ENCODE measurements around the gene JPT2. TPM values are rescaled to one million over a fixed set of nuclear protein-coding genes. Genes with fewer than 3 reads are reported as not detected.

JPT2 gene
- total RNA-seq, 1 experiment from 2014 or later, result 113 TPM

GRCh38 chr16:1633310-1633709 is 44.8 kb upstream of the JPT2 start:
- DNase-seq (ENCODE audit: low read depth, low spot score) (no peak), ATAC-seq (no peak)
- Histone ChIP-seq H3K27ac (ENCODE audit: low read depth, low read length) (no peak overlapping the region), H3K9me2 (ENCODE audit: insufficient read depth) (no peaks in the 10 kb centered on the region), H3K27me3 (ENCODE audit: insufficient read depth, low read length) (no peaks in the 10 kb centered on the region), H3K36me3 (ENCODE audit: control insufficient read depth in 1 of 2, insufficient read depth in 2 of 2, low read length in 2 of 2) (peaks cover 19 to 34% of the 10 kb centered on the region in 2 experiments), H3K9me3 (ENCODE audit: control insufficient read depth in 1 of 2, insufficient read depth in 1 of 2, low read depth in 1 of 2, low read length in 2 of 2) (no peaks in the 10 kb centered on the region), H2AFZ (ENCODE audit: low read depth, low read length, poor library complexity, severe bottlenecking) (no peak overlapping the region), H3K4me1 (ENCODE audit: control insufficient read depth in 1 of 2, insufficient read depth in 2 of 2, low read length in 2 of 2) (no peaks in the 10 kb centered on the region), H3K4me3 (replicated peaks in 1 of 2; ENCODE audit: low read depth in 1 of 2, low read length in 2 of 2) (no peak overlapping the region), H3K9ac (ENCODE audit: low read length) (no peak overlapping the region), H3K4me2 (ENCODE audit: low read length) (no peak overlapping the region), H4K20me1 (ENCODE audit: insufficient read depth) (no peaks in the 10 kb centered on the region), H3K79me2 (ENCODE audit: insufficient read depth, low read length) (peaks cover 52% of the 10 kb centered on the region)
- ChIA-PET POLR2A (no interaction called here), RAD21 (ENCODE audit: low non-redundant PET in 1 of 2, low total read pairs in 2 of 2, uncharacterized antibody in 2 of 2, unreplicated experiment in 2 of 2) (no interaction called here), CTCF (no interaction called here)
- no TSS peak for BruUV-seq (replicated peaks)
- intact Hi-C loops (cut with micrococcal nuclease), result no loop called here
- TF ChIP-seq, protein P1, sequence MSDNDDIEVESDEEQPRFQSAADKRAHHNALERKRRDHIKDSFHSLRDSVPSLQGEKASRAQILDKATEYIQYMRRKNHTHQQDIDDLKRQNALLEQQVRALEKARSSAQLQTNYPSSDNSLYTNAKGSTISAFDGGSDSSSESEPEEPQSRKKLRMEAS (IDR thresholded peaks at IDR 0.05), result no peak
- TF ChIP-seq, protein P2, sequence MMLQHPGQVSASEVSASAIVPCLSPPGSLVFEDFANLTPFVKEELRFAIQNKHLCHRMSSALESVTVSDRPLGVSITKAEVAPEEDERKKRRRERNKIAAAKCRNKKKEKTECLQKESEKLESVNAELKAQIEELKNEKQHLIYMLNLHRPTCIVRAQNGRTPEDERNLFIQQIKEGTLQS (IDR thresholded peaks at IDR 0.05), result no peak
- no peak for TF ChIP-seq EZH2 (IDR thresholded peaks at IDR 0.05)
- no peak for TF ChIP-seq ELF1 (IDR thresholded peaks at IDR 0.05; ENCODE audit: borderline replicate concordance, low read depth)
- TF ChIP-seq, protein P3, sequence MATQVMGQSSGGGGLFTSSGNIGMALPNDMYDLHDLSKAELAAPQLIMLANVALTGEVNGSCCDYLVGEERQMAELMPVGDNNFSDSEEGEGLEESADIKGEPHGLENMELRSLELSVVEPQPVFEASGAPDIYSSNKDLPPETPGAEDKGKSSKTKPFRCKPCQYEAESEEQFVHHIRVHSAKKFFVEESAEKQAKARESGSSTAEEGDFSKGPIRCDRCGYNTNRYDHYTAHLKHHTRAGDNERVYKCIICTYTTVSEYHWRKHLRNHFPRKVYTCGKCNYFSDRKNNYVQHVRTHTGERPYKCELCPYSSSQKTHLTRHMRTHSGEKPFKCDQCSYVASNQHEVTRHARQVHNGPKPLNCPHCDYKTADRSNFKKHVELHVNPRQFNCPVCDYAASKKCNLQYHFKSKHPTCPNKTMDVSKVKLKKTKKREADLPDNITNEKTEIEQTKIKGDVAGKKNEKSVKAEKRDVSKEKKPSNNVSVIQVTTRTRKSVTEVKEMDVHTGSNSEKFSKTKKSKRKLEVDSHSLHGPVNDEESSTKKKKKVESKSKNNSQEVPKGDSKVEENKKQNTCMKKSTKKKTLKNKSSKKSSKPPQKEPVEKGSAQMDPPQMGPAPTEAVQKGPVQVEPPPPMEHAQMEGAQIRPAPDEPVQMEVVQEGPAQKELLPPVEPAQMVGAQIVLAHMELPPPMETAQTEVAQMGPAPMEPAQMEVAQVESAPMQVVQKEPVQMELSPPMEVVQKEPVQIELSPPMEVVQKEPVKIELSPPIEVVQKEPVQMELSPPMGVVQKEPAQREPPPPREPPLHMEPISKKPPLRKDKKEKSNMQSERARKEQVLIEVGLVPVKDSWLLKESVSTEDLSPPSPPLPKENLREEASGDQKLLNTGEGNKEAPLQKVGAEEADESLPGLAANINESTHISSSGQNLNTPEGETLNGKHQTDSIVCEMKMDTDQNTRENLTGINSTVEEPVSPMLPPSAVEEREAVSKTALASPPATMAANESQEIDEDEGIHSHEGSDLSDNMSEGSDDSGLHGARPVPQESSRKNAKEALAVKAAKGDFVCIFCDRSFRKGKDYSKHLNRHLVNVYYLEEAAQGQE (IDR thresholded peaks at IDR 0.05; ENCODE audit: low read depth), result no peak
- no peak for TF ChIP-seq SP1 (IDR thresholded peaks at IDR 0.05; ENCODE audit: low read depth)
- no peak for TF ChIP-seq ZNF274 (IDR thresholded peaks at IDR 0.05; ENCODE audit: low read depth, low read length)
- TF ChIP-seq POLR2A (IDR thresholded peaks at IDR 0.05; ENCODE audit: borderline replicate concordance, extremely low read depth, insufficient read depth, insufficient read length), result no peak
- no peak for TF ChIP-seq SRF (IDR thresholded peaks at IDR 0.05; ENCODE audit: low read depth)
- TF ChIP-seq EZH2phosphoT487 (IDR thresholded peaks at IDR 0.05; ENCODE audit: borderline replicate concordance), result no peak
- no peak for TF ChIP-seq TCF7L2 (IDR thresholded peaks at IDR 0.05; ENCODE audit: borderline replicate concordance, extremely low read depth, insufficient read depth, insufficient read length)
- TF ChIP-seq CEBPB (IDR thresholded peaks at IDR 0.05; ENCODE audit: low read depth), result no peak
- no peak for TF ChIP-seq FOSL1 (IDR thresholded peaks at IDR 0.05; ENCODE audit: low read depth)
- no peak for TF ChIP-seq RAD21 (IDR thresholded peaks at IDR 0.05; ENCODE audit: low read depth)
- TF ChIP-seq CBX3 (IDR thresholded peaks at IDR 0.05; ENCODE audit: low read depth), result no peak
- TF ChIP-seq, protein P4, sequence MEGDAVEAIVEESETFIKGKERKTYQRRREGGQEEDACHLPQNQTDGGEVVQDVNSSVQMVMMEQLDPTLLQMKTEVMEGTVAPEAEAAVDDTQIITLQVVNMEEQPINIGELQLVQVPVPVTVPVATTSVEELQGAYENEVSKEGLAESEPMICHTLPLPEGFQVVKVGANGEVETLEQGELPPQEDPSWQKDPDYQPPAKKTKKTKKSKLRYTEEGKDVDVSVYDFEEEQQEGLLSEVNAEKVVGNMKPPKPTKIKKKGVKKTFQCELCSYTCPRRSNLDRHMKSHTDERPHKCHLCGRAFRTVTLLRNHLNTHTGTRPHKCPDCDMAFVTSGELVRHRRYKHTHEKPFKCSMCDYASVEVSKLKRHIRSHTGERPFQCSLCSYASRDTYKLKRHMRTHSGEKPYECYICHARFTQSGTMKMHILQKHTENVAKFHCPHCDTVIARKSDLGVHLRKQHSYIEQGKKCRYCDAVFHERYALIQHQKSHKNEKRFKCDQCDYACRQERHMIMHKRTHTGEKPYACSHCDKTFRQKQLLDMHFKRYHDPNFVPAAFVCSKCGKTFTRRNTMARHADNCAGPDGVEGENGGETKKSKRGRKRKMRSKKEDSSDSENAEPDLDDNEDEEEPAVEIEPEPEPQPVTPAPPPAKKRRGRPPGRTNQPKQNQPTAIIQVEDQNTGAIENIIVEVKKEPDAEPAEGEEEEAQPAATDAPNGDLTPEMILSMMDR (IDR thresholded peaks at IDR 0.05 in 2 of 3, conservative IDR thresholded peaks at IDR 0.05 in 1 of 3; ENCODE audit: borderline replicate concordance in 1 of 3, insufficient read depth in 1 of 3, low read depth in 2 of 3, low read length in 2 of 3), result no peak

Measured in HCT116 (cell line).